PFSK-1 (cell line): ENCODE results near the gene DOCK1.

ENCODE experiments used
- FOXP2 ChIP-seq: optimal IDR thresholded peaks from 2 replicates; pipeline ENCODE3; 2011; ENCODE audit warnings: borderline replicate concordance, control low read depth, inconsistent platforms; ENCODE audit not compliant: insufficient read depth; ENCODE audit errors: extremely low read length, extremely low read depth
- POLR2AphosphoS5 ChIP-seq: IDR thresholded peaks from 2 replicates; pipeline ENCODE4 v1.6.1; 2012; ENCODE audit warnings: low read depth, mild to moderate bottlenecking, control low read depth, low read length, moderate library complexity
- REST ChIP-seq, 2 experiments: IDR thresholded peaks; 2 replicates each; pipeline versions ENCODE4 v1.6.1 to v1.8.0; 2011 to 2012; ENCODE audit warnings: low read depth in 2 of 2, low read length in 2 of 2, control low read depth in 1 of 2, inconsistent platforms in 1 of 2, mild to moderate bottlenecking in 1 of 2, moderate library complexity in 1 of 2; ENCODE audit not compliant: insufficient read depth in 1 of 2
- SIN3A ChIP-seq: IDR thresholded peaks from 2 replicates; pipeline ENCODE4 v1.6.1; 2012; ENCODE audit warnings: mild to moderate bottlenecking, low read length, moderate library complexity, borderline replicate concordance; ENCODE audit not compliant: insufficient read depth
- TAF1 ChIP-seq: IDR thresholded peaks from 2 replicates; pipeline ENCODE4 v1.6.1; 2012; ENCODE audit warnings: low read length, control low read depth, borderline replicate concordance; ENCODE audit not compliant: insufficient read depth

Gene DOCK1

GRCh38 chr10:127115100-127115499, 209.9 kb downstream of the DOCK1 start:
- TF ChIP-seq TAF1, result no peak

- TF ChIP-seq SIN3A (no peak), TAF1 (no peak), FOXP2 (no peak), POLR2AphosphoS5 (no peak), REST (IDR thresholded peaks at IDR 0.05; ENCODE audit: insufficient read depth in 1 of 2, low read depth in 2 of 2, low read length in 2 of 2) (peak; percentile 90 to 98)
These were observed 211.9 kb downstream of the DOCK1 start for GRCh38 chr10:127117125-127117524.

- TF ChIP-seq FOXP2, result no peak
- TF ChIP-seq TAF1, result no peak
- no peak for TF ChIP-seq REST (IDR thresholded peaks at IDR 0.05; ENCODE audit: insufficient read depth in 1 of 2, low read depth in 2 of 2, low read length in 2 of 2)
- no peak for TF ChIP-seq SIN3A
- TF ChIP-seq POLR2AphosphoS5, result no peak
These were observed 212.8 kb downstream of the DOCK1 start for GRCh38 chr10:127118034-127118433.

- no peak for TF ChIP-seq FOXP2
- TF ChIP-seq SIN3A, result no peak
- no peak for TF ChIP-seq POLR2AphosphoS5
- no peak for TF ChIP-seq TAF1
- TF ChIP-seq REST (IDR thresholded peaks at IDR 0.05; ENCODE audit: insufficient read depth in 1 of 2, low read depth in 2 of 2, low read length in 2 of 2), result no peak
These were observed 214.7 kb downstream of the DOCK1 start for GRCh38 chr10:127119936-127120335.

GRCh38 chr10:127122831-127123230, 217.6 kb downstream of the DOCK1 start:
- TF ChIP-seq POLR2AphosphoS5 (no peak), FOXP2 (no peak), REST (IDR thresholded peaks at IDR 0.05; ENCODE audit: insufficient read depth in 1 of 2, low read depth in 2 of 2, low read length in 2 of 2) (no peak), TAF1 (no peak), SIN3A (no peak)
